ENCODE data around the gene TPH2.

TPH2 gene

GRCh38 chr12:71972441-71973074 is 33.9 kb downstream of the TPH2 start:
- TF ChIP-seq, protein P1, sequence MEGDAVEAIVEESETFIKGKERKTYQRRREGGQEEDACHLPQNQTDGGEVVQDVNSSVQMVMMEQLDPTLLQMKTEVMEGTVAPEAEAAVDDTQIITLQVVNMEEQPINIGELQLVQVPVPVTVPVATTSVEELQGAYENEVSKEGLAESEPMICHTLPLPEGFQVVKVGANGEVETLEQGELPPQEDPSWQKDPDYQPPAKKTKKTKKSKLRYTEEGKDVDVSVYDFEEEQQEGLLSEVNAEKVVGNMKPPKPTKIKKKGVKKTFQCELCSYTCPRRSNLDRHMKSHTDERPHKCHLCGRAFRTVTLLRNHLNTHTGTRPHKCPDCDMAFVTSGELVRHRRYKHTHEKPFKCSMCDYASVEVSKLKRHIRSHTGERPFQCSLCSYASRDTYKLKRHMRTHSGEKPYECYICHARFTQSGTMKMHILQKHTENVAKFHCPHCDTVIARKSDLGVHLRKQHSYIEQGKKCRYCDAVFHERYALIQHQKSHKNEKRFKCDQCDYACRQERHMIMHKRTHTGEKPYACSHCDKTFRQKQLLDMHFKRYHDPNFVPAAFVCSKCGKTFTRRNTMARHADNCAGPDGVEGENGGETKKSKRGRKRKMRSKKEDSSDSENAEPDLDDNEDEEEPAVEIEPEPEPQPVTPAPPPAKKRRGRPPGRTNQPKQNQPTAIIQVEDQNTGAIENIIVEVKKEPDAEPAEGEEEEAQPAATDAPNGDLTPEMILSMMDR (IDR thresholded peaks at IDR 0.05; ENCODE audit: insufficient read depth, low read depth, low read length, missing control alignments), result no peak
- no peak overlapping the region for H3K4me3 ChIP-seq (ENCODE audit: low read length)
- no peak for DNase-seq (ENCODE audit: low read depth)

GRCh38 chr12:71973687-71974086 is 35.0 kb downstream of the TPH2 start:
- no peak overlapping the region for H3K4me3 ChIP-seq (ENCODE audit: low read length)
- TF ChIP-seq, protein P1 (IDR thresholded peaks at IDR 0.05; ENCODE audit: insufficient read depth, low read depth, low read length, missing control alignments), result no peak
- peak; percentile 15 for DNase-seq (ENCODE audit: low read depth)

- TF ChIP-seq, protein P1 (IDR thresholded peaks at IDR 0.05; ENCODE audit: insufficient read depth, low read depth, low read length, missing control alignments), result no peak
- DNase-seq (ENCODE audit: low read depth), result no peak
- H3K4me3 ChIP-seq (ENCODE audit: low read length), result no peak overlapping the region
Measured at GRCh38 chr12:71980538-71980937, 41.9 kb downstream of the TPH2 start.

- no peak overlapping the region for H3K4me3 ChIP-seq (ENCODE audit: low read length)
- peak; percentile 24 for DNase-seq (ENCODE audit: low read depth)
- TF ChIP-seq, protein P1 (IDR thresholded peaks at IDR 0.05; ENCODE audit: insufficient read depth, low read depth, low read length, missing control alignments), result no peak
Measured at GRCh38 chr12:71981149-71981548, 42.5 kb downstream of the TPH2 start.

- DNase-seq (ENCODE audit: low read depth), result no peak
- TF ChIP-seq, protein P1 (IDR thresholded peaks at IDR 0.05; ENCODE audit: insufficient read depth, low read depth, low read length, missing control alignments), result no peak
- no peak overlapping the region for H3K4me3 ChIP-seq (ENCODE audit: low read length)
Measured at GRCh38 chr12:71994715-71995114, 56.1 kb downstream of the TPH2 start.

DNA sequence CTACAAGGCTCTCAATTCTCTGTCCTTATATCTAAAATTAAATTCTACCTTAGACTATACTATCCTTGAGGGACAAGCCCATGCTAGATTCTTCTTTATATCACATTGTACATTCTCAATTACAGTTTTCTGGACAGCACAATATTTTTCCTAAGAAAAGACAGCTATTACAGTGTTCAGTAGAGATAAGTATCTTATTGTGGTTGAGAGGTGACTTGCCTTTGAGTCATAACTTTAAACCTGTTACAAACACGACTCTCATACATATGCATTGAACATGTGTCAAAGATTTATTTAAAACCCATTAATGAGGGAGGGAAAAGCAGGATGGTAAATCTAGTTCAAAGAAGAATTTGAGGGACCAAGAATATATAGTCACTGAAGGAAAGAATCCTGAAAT is 61.1 kb downstream of the TPH2 start:
- H3K4me3 ChIP-seq (ENCODE audit: low read length), result no peak overlapping the region
- peak; percentile 32 for DNase-seq (ENCODE audit: low read depth)
- TF ChIP-seq, protein P1 (IDR thresholded peaks at IDR 0.05; ENCODE audit: insufficient read depth, low read depth, low read length, missing control alignments), result no peak

All from epithelial cell of esophagus (primary cell).